Activated CD4-positive, alpha-beta T cell treated with anti-CD3 and anti-CD28 coated beads, Interleukin-2, amount 10 ng/mL, durations not matched to agents 24 days and 14 days (primary cell): ENCODE data around the gene NAA60. TPM values are rescaled to one million over a fixed set of nuclear protein-coding genes. Genes with fewer than 3 reads are reported as not detected.

Experiments
- total RNA-seq: library from RNA; stranded (reverse); gene quantifications from 2 replicates; pipeline ENCODE4 v1.2.3, GENCODE V29; 2022

The NAA60 gene
- total RNA-seq, 1 donor from 2014 or later = 31.4 TPM

Other genes with a start within 250 kb of the NAA60 start
- gene ZNF200, start 208.5 kb upstream of the NAA60 start, total RNA-seq = 13.1 and 13.4 TPM in 2 replicates
- gene MEFV, start 187.0 kb upstream of the NAA60 start, total RNA-seq = not detected in 2 replicates
- gene ZNF263, start 160.2 kb upstream of the NAA60 start, total RNA-seq = 27.0 and 31.3 TPM in 2 replicates
- 2.3 and 3.2 TPM in 2 replicates for gene TIGD7, start 138.2 kb upstream of the NAA60 start, total RNA-seq
- 26.5 and 33.5 TPM in 2 replicates for gene ZNF75A, start 138.2 kb upstream of the NAA60 start, total RNA-seq
- not detected in 2 replicates for gene OR2C1, start 87.8 kb upstream of the NAA60 start, total RNA-seq
- 16.8 and 17.9 TPM in 2 replicates for gene ZSCAN32, start 42.7 kb upstream of the NAA60 start, total RNA-seq
- gene ZNF174, start 42.5 kb upstream of the NAA60 start, total RNA-seq = 10.1 and 11.4 TPM in 2 replicates
- gene ZNF597, start 176 bp upstream of the NAA60 start, total RNA-seq = 1.9 and 2.1 TPM in 2 replicates
- gene C16orf90, start 51.8 kb downstream of the NAA60 start, total RNA-seq = not detected in 2 replicates
- 19.6 and 22.5 TPM in 2 replicates for gene CLUAP1, start 57.3 kb downstream of the NAA60 start, total RNA-seq
- gene NLRC3, start 133.7 kb downstream of the NAA60 start, total RNA-seq = 19.1 and 22.1 TPM in 2 replicates
- 10.6 and 10.9 TPM in 2 replicates for gene SLX4, start 167.9 kb downstream of the NAA60 start, total RNA-seq
- gene DNASE1, start 211.0 kb downstream of the NAA60 start, total RNA-seq = 11.0 and 11.6 TPM in 2 replicates